ENCODE results near the gene PTPRC. TPM values are rescaled to one million over a fixed set of nuclear protein-coding genes. Genes with fewer than 3 reads are reported as not detected.
A peak's percentile ranks its signal among the peaks of the same experiment; 100 is the strongest.

Gene PTPRC
- total RNA-seq, 3 donors from 2014 or later = 17.9 to 29.4 (median 18.0) TPM

DNA sequence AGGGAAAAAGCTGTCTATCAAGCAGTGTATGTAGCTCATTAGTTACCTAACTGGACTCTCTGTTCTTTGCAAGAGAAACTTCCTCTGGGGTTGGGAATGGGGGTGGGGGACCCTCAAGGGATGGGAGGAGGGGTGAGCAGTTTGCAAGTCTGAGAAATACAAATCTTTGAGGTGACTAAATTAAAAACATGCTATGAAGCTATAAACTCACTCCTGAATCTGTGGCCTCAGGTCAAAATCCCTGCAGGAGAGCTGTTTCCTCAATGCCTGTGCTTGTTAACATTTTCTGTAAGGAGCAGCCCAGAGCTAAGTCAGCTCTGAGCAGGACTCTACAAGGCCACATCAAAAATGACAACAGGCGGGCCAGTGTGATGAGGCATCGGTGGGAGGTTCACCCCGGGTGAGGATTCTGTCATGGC, 32.8 kb upstream of the PTPRC start:
- ATAC-seq = no peak

DNA sequence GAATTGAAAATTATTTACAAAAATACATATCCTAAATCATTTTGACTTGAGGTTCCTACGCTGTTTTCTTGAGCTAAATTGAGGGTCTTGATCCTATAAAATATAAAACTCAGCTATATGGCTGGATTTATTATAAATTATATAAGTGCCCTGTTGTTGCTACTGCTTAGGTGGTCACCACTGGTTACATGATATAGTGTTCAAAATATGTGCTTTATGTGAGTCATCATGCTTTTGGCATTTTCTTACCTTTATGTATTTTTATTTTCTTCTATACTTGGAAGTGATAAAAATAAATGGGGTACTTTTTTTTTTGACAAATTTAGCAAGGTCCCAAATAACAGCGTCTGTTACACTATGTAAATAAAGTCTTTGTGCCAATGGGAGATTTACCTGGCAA, 31.1 kb upstream of the PTPRC start:
- ATAC-seq (no peak), DNase-seq (no peak)
- Histone ChIP-seq H3K4me3 (no peak overlapping the region), H3K4me1 (ENCODE audit: low read depth) (no peaks in the 10 kb centered on the region), H3K9me3 (no peaks in the 10 kb centered on the region), H3K36me3 (ENCODE audit: low read depth) (no peaks in the 10 kb centered on the region)
- TF ChIP-seq, protein P1, sequence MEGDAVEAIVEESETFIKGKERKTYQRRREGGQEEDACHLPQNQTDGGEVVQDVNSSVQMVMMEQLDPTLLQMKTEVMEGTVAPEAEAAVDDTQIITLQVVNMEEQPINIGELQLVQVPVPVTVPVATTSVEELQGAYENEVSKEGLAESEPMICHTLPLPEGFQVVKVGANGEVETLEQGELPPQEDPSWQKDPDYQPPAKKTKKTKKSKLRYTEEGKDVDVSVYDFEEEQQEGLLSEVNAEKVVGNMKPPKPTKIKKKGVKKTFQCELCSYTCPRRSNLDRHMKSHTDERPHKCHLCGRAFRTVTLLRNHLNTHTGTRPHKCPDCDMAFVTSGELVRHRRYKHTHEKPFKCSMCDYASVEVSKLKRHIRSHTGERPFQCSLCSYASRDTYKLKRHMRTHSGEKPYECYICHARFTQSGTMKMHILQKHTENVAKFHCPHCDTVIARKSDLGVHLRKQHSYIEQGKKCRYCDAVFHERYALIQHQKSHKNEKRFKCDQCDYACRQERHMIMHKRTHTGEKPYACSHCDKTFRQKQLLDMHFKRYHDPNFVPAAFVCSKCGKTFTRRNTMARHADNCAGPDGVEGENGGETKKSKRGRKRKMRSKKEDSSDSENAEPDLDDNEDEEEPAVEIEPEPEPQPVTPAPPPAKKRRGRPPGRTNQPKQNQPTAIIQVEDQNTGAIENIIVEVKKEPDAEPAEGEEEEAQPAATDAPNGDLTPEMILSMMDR (IDR thresholded peaks at IDR 0.05) = no peak
- intact Hi-C loops (cut with DNase I, micrococcal nuclease) = no loop called here

More for the DNA sequence above, 32.8 kb upstream of the PTPRC start:
- Histone ChIP-seq H3K4me1 (ENCODE audit: low read depth) (no peaks in the 10 kb centered on the region), H3K4me3 (no peak overlapping the region), H3K9me3 (no peaks in the 10 kb centered on the region), H3K36me3 (ENCODE audit: low read depth) (no peaks in the 10 kb centered on the region)
- no peak for DNase-seq
- TF ChIP-seq, protein P1 (IDR thresholded peaks at IDR 0.05) = no peak
- intact Hi-C loops (cut with DNase I, micrococcal nuclease) = no loop called here

DNA sequence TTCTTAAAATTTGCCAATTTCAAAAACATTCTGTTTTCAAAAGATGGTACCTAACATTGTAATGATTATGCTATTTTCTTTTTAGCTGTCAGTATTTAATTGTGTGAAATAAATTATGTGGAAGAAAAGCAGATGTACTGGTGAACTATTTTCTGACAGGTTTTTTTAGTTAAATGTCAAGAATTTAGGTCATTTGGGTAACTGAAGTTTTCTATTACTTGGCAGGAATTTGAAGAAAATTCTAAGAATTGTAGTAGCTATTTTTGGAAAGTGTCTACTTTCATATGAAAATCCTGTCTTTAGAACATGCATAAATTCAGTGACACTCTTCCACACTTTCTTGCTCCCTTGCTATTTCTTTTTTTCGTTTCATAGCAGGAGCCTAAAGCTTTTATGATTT, 28.5 kb upstream of the PTPRC start:
- H3K9me3 ChIP-seq = no peaks in the 10 kb centered on the region
- no peak for ATAC-seq
- no peaks in the 10 kb centered on the region for H3K36me3 ChIP-seq (ENCODE audit: low read depth)
- H3K4me1 ChIP-seq (ENCODE audit: low read depth) = peaks cover 3% of the 10 kb centered on the region
- no peak for DNase-seq
- TF ChIP-seq, protein P1 (IDR thresholded peaks at IDR 0.05) = no peak
- no peak overlapping the region for H3K4me3 ChIP-seq
- intact Hi-C loops (cut with DNase I, micrococcal nuclease) = no loop called here

DNA sequence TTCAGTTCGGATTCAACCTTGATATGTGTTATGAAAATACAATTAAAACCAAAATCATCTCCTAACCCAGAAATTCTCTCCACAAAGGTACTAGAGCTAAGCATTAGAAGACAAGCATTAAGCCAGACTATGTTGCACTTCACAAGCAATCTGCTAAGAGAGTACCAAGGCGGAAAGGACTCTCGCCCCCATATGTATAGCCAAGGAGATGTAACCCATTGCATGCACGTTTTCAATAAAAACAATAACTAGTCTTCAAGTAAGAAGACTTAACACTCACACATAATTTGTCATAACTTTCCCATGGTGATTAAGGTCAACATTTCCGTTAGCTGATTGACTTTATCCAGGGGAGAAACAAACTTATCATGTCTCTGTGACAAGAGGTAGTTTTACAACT, 27.6 kb upstream of the PTPRC start:
- Histone ChIP-seq H3K4me3 (no peak overlapping the region), H3K9me3 (no peaks in the 10 kb centered on the region), H3K4me1 (ENCODE audit: low read depth) (peaks cover 3% of the 10 kb centered on the region), H3K36me3 (ENCODE audit: low read depth) (no peaks in the 10 kb centered on the region)
- no peak for ATAC-seq
- intact Hi-C loops (cut with DNase I, micrococcal nuclease) = no loop called here
- no peak for DNase-seq
- TF ChIP-seq, protein P1 (IDR thresholded peaks at IDR 0.05) = no peak

DNA sequence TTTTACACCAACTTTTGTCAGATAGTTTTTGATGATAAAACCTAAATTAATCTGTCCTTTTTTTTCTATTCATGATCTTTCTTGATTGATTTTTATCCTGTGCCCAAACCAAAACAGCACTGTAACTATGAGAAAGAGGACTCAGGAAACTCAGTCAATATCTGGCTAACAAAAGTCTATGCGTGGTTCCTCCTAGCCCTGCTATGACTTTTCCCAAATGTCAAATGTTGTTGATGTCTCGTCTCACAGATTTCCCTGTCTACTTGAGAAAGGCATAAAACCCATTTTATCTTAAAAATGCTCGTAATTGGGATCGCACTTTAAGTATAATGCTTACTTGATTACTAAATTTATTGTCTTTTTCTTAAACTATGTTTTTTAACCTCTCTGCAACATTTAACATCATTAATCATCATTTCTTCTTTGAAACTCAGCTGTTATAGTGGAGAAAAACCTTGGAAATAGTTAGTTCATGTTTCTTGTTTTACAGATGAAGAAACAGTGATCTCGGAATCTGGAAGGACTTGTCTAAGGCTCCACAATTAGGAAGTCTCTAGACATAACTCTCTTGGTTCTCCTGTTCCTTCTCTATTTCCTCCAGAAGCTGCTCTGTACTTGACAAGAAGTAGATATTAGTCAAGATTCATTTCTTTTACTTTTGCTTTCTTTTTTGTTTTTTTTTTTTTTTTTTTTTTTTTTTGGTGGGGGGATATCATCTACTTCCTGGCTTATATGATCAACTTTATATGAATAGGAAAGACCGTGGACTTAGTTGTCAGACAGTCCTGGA, 26.2 kb upstream of the PTPRC start:
- intact Hi-C loops (cut with DNase I, micrococcal nuclease) = no loop called here
- TF ChIP-seq, protein P1 (IDR thresholded peaks at IDR 0.05) = no peak
- Histone ChIP-seq H3K36me3 (ENCODE audit: low read depth) (no peaks in the 10 kb centered on the region), H3K4me3 (no peak overlapping the region), H3K4me1 (ENCODE audit: low read depth) (peaks cover 3% of the 10 kb centered on the region), H3K9me3 (no peaks in the 10 kb centered on the region)
- ATAC-seq (peak; percentile 38), DNase-seq (no peak)
